Gastrocnemius medialis (tissue), 4 donors: ENCODE results near the gene ENG.

Source experiments
- CTCF ChIP-seq, 5 experiments: fragments of 450-650 bp in 3 of 5; fragments of 200-600 bp in 2 of 5; sonication (generic) in 2 of 5; IDR thresholded peaks in 4 of 5; conservative IDR thresholded peaks in 1 of 5; 1 replicate in 4 of 5; 2 replicates in 1 of 5; pipeline ENCODE4 v1.5.1; 2016 to 2019; ENCODE audit warnings: antibody characterized with exemption in 5 of 5, mild to moderate bottlenecking in 3 of 5, moderate library complexity in 3 of 5
- POLR2A ChIP-seq, 2 donors: fragments of 450-650 bp; IDR thresholded peaks; one replicate each; pipeline ENCODE4 v1.6.1; 2017; ENCODE audit warnings: antibody characterized with exemption in 2 of 2, mild to moderate bottlenecking in 2 of 2, moderate library complexity in 2 of 2

- TF ChIP-seq CTCF (IDR thresholded peaks at IDR 0.05 in 4 of 5, conservative IDR thresholded peaks at IDR 0.05 in 1 of 5) (peak; percentile 83 to 92 (median 91)), POLR2A (IDR thresholded peaks at IDR 0.05) (no peak)
Measured at GRCh38 chr9:127869310-127870152, 15.1 kb upstream of the ENG start.
